SK-N-SH treated with all-trans-retinoic acid at 6 μM for 48 hours (cell line): ENCODE data around the gene KIF20A.

Source experiments
- ARNTL ChIP-seq: fragments of 450-650 bp; formaldehyde crosslinking; IDR thresholded peaks from 2 replicates; pipeline ENCODE4 v1.5.0; 2020; ENCODE audit warnings: low read depth, mild to moderate bottlenecking, moderate library complexity, borderline replicate concordance
- BACH2 ChIP-seq: fragments of 250-450 bp; sonication (Bioruptor Pico); IDR thresholded peaks from 2 replicates; pipeline ENCODE4 v1.9.0; 2021; ENCODE audit warnings: mild to moderate bottlenecking, borderline replicate concordance
- CREB5 ChIP-seq: fragments of 250-450 bp; sonication (Bioruptor Pico); IDR thresholded peaks from 2 replicates; pipeline ENCODE4 v1.5.1; 2020; ENCODE audit warnings: low read depth, mild to moderate bottlenecking, moderate library complexity
- CSRNP3 ChIP-seq: fragments of 250-450 bp; sonication (Bioruptor Pico); IDR thresholded peaks from 2 replicates; pipeline ENCODE4 v1.5.1; 2021; ENCODE audit warnings: mild to moderate bottlenecking, moderate library complexity
- ISL1 ChIP-seq: fragments of 250-450 bp; sonication (Bioruptor Pico); IDR thresholded peaks from 2 replicates; pipeline ENCODE4 v2.1.2; 2022; ENCODE audit warnings: mild to moderate bottlenecking, moderate library complexity
- OSR1 ChIP-seq: fragments of 250-450 bp; sonication (Bioruptor Pico); IDR thresholded peaks from 2 replicates; pipeline ENCODE4 v1.8.0; 2022; ENCODE audit warnings: moderate library complexity, mild to moderate bottlenecking, inconsistent platforms
- PATZ1 ChIP-seq: fragments of 250-450 bp; sonication (Bioruptor Pico); IDR thresholded peaks from 2 replicates; pipeline ENCODE4 v1.8.0; 2020; ENCODE audit warnings: mild to moderate bottlenecking, moderate library complexity, borderline replicate concordance
- SNAI2 ChIP-seq: fragments of 250-450 bp; sonication (Bioruptor Pico); IDR thresholded peaks from 2 replicates; pipeline ENCODE4 v1.5.0; 2020; ENCODE audit warnings: mild to moderate bottlenecking, moderate library complexity
- TCF4 ChIP-seq: fragments of 250-450 bp; sonication (Bioruptor Pico); IDR thresholded peaks from 2 replicates; pipeline ENCODE4 v1.8.0; 2021; ENCODE audit warnings: mild to moderate bottlenecking, moderate library complexity, borderline replicate concordance
- TOX ChIP-seq: fragments of 250-450 bp; sonication (Bioruptor Pico); IDR thresholded peaks from 2 replicates; pipeline ENCODE4 v1.8.0; 2021; ENCODE audit warnings: mild to moderate bottlenecking, moderate library complexity, borderline replicate concordance
- ZC3H10 ChIP-seq: fragments of 250-450 bp; sonication (Bioruptor Pico); IDR thresholded peaks from 2 replicates; pipeline ENCODE4 v1.5.1; 2021; ENCODE audit warnings: mild to moderate bottlenecking, moderate library complexity
- ZFP30 ChIP-seq: fragments of 450-650 bp; formaldehyde crosslinking; IDR thresholded peaks from 2 replicates; pipeline ENCODE4 v1.5.0; 2022; ENCODE audit warnings: mild to moderate bottlenecking, moderate library complexity

GRCh38 chr5:138182808-138183207 lies 3.9 kb downstream of the KIF20A start:
- TF ChIP-seq TOX (CRISPR knock-in tag): no peak
- no peak for TF ChIP-seq TCF4 (CRISPR knock-in tag)
- no peak for TF ChIP-seq ZFP30
- no peak for TF ChIP-seq CSRNP3 (CRISPR knock-in tag)
- no peak for TF ChIP-seq OSR1 (CRISPR knock-in tag)
- no peak for TF ChIP-seq CREB5
- TF ChIP-seq ZC3H10 (CRISPR knock-in tag): no peak
- no peak for TF ChIP-seq BACH2 (CRISPR knock-in tag)
- no peak for TF ChIP-seq ARNTL
- TF ChIP-seq PATZ1 (CRISPR knock-in tag): no peak
- TF ChIP-seq ISL1 (CRISPR knock-in tag): no peak
- TF ChIP-seq SNAI2 (CRISPR knock-in tag): no peak
